T-helper 1 cell (primary cell): ENCODE data around the gene LUM.

Experiments used
- DNase-seq, 5 donors: peaks; one replicate each; pipeline ENCODE4 v3.0.0-alpha.2; 2012 to 2020
- total RNA-seq, 4 donors: gene quantifications; one replicate each; lab custom pipeline; 2026; lab: John Stamatoyannopoulos, UW

The LUM gene
- 0 reads per million in 4 donors for total RNA-seq

- no peak for DNase-seq
Measured at GRCh38 chr12:91111366-91112325, at the start of gene LUM. Gene LUM, minus strand, starts transcription at chr12:91111494. Its CDS starts 2,515 bp downstream, at chr12:91108979.

- no peak for DNase-seq
Measured at GRCh38 chr12:91161009-91161408, 49.7 kb upstream of the LUM start.

- no peak for DNase-seq
Measured at GRCh38 chr12:91155990-91156389, 44.7 kb upstream of the LUM start.

- no peak for DNase-seq
Measured at GRCh38 chr12:91154131-91154530, 42.8 kb upstream of the LUM start.

GRCh38 chr12:91144053-91144452 is 32.8 kb upstream of the LUM start:
- DNase-seq = no peak

- DNase-seq = no peak
Measured at GRCh38 chr12:91143206-91143605, 31.9 kb upstream of the LUM start.

GRCh38 chr12:91142221-91142631 is 30.9 kb upstream of the LUM start:
- no peak for DNase-seq

- no peak for DNase-seq
Measured at GRCh38 chr12:91140026-91140931, 29.0 kb upstream of the LUM start.

- no peak for DNase-seq
Measured at GRCh38 chr12:91139286-91139685, 28.0 kb upstream of the LUM start.

GRCh38 chr12:91138337-91138920 is 27.1 kb upstream of the LUM start:
- DNase-seq = no peak

GRCh38 chr12:91133871-91134270 is 22.6 kb upstream of the LUM start:
- DNase-seq = no peak

- DNase-seq = no peak
Measured at GRCh38 chr12:91129662-91130362, 18.5 kb upstream of the LUM start.

- DNase-seq = no peak
Measured at GRCh38 chr12:91127751-91128150, 16.5 kb upstream of the LUM start.

GRCh38 chr12:91127306-91127705 is 16.0 kb upstream of the LUM start:
- DNase-seq = no peak

GRCh38 chr12:91126516-91126915 is 15.2 kb upstream of the LUM start:
- no peak for DNase-seq

- DNase-seq = no peak
Measured at GRCh38 chr12:91123236-91123916, 12.1 kb upstream of the LUM start.

- no peak for DNase-seq
Measured at GRCh38 chr12:91120781-91121180, 9.5 kb upstream of the LUM start.

- no peak for DNase-seq
Measured at GRCh38 chr12:91119089-91119488, 7.8 kb upstream of the LUM start.

- DNase-seq = no peak
Measured at GRCh38 chr12:91113621-91114020, 2.3 kb upstream of the LUM start.

- no peak for DNase-seq
Measured at GRCh38 chr12:91110311-91110924, 876 bp downstream of the LUM start.

- no peak for DNase-seq
Measured at GRCh38 chr12:91109581-91110310, 1.5 kb downstream of the LUM start.
